ENCODE data around the gene ZBTB32.
"Not testable (repeated sequence)": the region's sequence is repeated elsewhere in the genome, so short reads cannot be mapped to it uniquely, and the experiment has no call there.

ZBTB32 gene

DNA sequence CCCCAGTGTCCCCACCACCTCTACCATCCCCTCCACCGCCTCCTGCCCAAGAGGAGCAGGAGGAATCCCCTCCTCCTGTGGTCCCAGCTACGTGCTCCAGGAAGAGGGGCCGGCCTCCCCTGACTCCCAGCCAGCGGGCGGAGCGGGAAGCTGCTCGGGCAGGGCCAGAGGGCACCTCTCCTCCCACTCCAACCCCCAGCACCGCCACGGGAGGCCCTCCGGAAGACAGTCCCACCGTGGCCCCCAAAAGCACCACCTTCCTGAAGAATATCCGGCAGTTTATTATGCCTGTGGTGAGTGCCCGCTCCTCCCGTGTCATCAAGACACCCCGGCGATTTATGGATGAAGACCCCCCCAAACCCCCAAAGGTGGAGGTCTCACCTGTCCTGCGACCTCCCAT is 16.3 kb downstream of the ZBTB32 start:
- Histone ChIP-seq H3K27me3 (ENCODE audit: insufficient read depth, low read depth, severe bottlenecking) (no peaks in the 10 kb centered on the region), H3K27ac (no peak overlapping the region), H3K36me3 (peaks cover 57% of the 10 kb centered on the region), H3K9me3 (ENCODE audit: severe bottlenecking) (no peaks in the 10 kb centered on the region), H3K4me3 (ENCODE audit: low read depth, low read length) (no peak overlapping the region)
- TF ChIP-seq, protein P1, sequence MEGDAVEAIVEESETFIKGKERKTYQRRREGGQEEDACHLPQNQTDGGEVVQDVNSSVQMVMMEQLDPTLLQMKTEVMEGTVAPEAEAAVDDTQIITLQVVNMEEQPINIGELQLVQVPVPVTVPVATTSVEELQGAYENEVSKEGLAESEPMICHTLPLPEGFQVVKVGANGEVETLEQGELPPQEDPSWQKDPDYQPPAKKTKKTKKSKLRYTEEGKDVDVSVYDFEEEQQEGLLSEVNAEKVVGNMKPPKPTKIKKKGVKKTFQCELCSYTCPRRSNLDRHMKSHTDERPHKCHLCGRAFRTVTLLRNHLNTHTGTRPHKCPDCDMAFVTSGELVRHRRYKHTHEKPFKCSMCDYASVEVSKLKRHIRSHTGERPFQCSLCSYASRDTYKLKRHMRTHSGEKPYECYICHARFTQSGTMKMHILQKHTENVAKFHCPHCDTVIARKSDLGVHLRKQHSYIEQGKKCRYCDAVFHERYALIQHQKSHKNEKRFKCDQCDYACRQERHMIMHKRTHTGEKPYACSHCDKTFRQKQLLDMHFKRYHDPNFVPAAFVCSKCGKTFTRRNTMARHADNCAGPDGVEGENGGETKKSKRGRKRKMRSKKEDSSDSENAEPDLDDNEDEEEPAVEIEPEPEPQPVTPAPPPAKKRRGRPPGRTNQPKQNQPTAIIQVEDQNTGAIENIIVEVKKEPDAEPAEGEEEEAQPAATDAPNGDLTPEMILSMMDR (IDR thresholded peaks at IDR 0.05; ENCODE audit: low read depth, low read length): no peak
- no peak for DNase-seq

DNA sequence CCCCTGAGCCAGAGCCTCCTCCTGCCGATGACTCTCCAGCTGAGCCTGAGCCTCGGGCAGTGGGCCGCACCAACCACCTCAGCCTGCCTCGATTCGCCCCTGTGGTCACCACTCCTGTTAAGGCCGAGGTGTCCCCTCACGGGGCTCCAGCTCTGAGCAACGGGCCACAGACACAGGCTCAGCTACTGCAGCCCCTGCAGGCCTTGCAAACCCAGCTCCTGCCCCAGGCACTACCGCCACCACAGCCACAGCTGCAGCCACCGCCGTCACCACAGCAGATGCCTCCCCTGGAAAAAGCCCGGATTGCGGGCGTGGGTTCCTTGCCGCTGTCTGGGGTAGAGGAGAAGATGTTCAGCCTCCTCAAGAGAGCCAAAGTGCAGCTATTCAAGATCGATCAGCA is 17.0 kb downstream of the ZBTB32 start:
- no peak for DNase-seq
- no peaks in the 10 kb centered on the region for H3K27me3 ChIP-seq (ENCODE audit: insufficient read depth, low read depth, severe bottlenecking)
- no peak overlapping the region for H3K27ac ChIP-seq
- no peak overlapping the region for H3K4me3 ChIP-seq (ENCODE audit: low read depth, low read length)
- TF ChIP-seq, protein P1 (IDR thresholded peaks at IDR 0.05; ENCODE audit: low read depth, low read length): no peak
- H3K9me3 ChIP-seq (ENCODE audit: severe bottlenecking): no peaks in the 10 kb centered on the region
- H3K36me3 ChIP-seq: peaks cover 64% of the 10 kb centered on the region

DNA sequence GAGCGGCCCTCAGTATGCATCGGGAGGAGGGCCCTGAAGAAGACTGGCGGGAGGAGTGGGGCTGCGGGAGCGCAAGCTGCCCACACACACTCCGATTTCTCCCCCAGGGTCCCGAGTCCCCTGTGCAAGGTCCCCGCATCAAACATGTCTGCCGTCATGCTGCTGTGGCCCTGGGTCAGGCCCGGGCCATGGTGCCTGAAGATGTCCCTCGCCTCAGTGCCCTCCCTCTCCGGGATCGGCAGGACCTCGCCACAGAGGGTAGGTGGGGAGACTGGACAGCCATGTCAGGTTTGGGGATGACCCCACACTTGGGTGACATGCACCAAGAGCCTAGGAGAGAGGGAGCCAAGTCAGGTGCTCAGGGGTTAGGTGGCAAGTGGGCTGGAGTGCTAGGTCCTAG is 18.1 kb downstream of the ZBTB32 start:
- Histone ChIP-seq H3K4me3 (ENCODE audit: low read depth, low read length) (no peak overlapping the region), H3K27ac (no peak overlapping the region), H3K9me3 (ENCODE audit: severe bottlenecking) (no peaks in the 10 kb centered on the region), H3K27me3 (ENCODE audit: insufficient read depth, low read depth, severe bottlenecking) (no peaks in the 10 kb centered on the region), H3K36me3 (peaks cover 73% of the 10 kb centered on the region)
- TF ChIP-seq, protein P1 (IDR thresholded peaks at IDR 0.05; ENCODE audit: low read depth, low read length): no peak
- no peak for DNase-seq

DNA sequence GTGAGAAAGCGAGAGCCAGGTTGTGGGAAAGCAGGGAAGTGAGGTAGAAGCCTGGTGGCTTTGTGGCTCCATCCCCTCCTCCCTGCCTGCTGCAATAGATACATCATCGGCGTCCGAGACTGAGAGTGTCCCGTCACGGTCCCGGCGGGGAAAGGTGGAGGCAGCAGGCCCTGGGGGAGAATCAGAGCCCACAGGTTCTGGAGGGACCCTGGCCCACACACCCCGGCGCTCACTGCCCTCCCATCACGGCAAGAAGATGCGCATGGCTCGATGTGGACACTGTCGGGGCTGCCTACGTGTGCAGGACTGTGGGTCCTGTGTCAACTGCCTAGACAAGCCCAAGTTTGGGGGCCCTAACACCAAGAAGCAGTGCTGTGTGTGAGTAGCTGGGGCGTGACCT is 18.5 kb downstream of the ZBTB32 start:
- Histone ChIP-seq H3K4me3 (ENCODE audit: low read depth, low read length) (no peak overlapping the region), H3K27me3 (ENCODE audit: insufficient read depth, low read depth, severe bottlenecking) (no peaks in the 10 kb centered on the region), H3K36me3 (peaks cover 77% of the 10 kb centered on the region), H3K9me3 (ENCODE audit: severe bottlenecking) (no peaks in the 10 kb centered on the region), H3K27ac (no peak overlapping the region)
- DNase-seq: no peak
- TF ChIP-seq, protein P1 (IDR thresholded peaks at IDR 0.05; ENCODE audit: low read depth, low read length): no peak

DNA sequence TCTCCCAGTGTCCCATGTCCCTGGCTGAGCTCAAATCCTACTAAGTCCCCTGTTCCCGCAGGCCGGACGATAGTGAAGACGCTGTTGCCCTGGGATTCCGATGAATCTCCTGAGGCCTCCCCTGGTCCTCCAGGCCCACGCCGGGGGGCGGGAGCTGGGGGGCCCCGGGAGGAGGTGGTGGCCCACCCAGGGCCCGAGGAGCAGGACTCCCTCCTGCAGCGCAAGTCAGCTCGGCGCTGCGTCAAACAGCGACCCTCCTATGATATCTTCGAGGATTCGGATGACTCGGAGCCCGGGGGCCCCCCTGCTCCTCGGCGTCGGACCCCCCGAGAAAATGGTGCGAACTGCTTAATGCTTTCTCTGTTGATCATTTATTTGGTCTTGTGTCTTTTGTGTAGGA is 19.3 kb downstream of the ZBTB32 start:
- DNase-seq: no peak
- Histone ChIP-seq H3K27me3 (ENCODE audit: insufficient read depth, low read depth, severe bottlenecking) (no peaks in the 10 kb centered on the region), H3K27ac (no peak overlapping the region), H3K9me3 (ENCODE audit: severe bottlenecking) (no peaks in the 10 kb centered on the region), H3K4me3 (ENCODE audit: low read depth, low read length) (no peak overlapping the region), H3K36me3 (peaks cover 85% of the 10 kb centered on the region)
- TF ChIP-seq, protein P1 (IDR thresholded peaks at IDR 0.05; ENCODE audit: low read depth, low read length): no peak

DNA sequence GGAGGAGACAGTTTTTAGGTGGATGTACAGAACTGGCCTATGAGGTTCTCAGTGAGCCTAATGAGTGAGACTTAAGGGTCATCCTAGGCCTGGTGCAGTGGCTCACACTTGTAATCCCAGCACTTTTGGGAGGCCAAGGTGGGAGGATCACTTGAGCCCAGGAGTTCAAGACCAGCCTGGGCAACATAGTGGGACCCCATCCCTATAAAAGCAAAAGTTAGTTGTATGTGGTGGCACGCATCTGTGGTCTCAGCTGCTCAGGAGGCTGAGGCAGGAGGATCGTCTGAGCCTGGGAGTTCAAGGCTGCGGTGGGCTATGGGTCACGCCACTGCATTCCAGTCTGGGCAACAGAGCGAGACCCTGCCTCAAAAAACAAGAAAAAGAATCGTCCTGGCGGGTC is 19.8 kb downstream of the ZBTB32 start:
- not testable (repeated sequence) for H3K27ac ChIP-seq; H3K27me3 ChIP-seq (ENCODE audit: insufficient read depth, low read depth, severe bottlenecking); H3K9me3 ChIP-seq (ENCODE audit: severe bottlenecking); H3K4me3 ChIP-seq (ENCODE audit: low read depth, low read length); DNase-seq
- H3K36me3 ChIP-seq: peaks cover 89% of the 10 kb centered on the region
